SK-N-SH (cell line): ENCODE results near the gene ACP4. TPM values are rescaled to one million over a fixed set of nuclear protein-coding genes. Genes with fewer than 3 reads are reported as not detected.

ENCODE experiments used
- CTCF ChIA-PET: fragments of 300-600, 350-600 bp; formaldehyde crosslinking; extraction: SDS; loops from one replicate; lab custom pipeline; 2021; lab: Yijun Ruan, JAX
- POLR2A ChIA-PET: fragments of 350-600 bp; sonication (Branson Sonifier 250); formaldehyde crosslinking; extraction: SDS; loops from one replicate; lab custom pipeline; 2020; ENCODE audit warnings: antibody characterized with exemption, inconsistent platforms; lab: Yijun Ruan, JAX
- DNase-seq: peaks from one replicate; pipeline ENCODE4 v3.0.0; 2012
- H2AFZ ChIP-seq: fragments of 200-600 bp; sonication (generic); 2 replicates; pipeline ENCODE4 v1.8.1; 2016; ENCODE audit warnings: antibody characterized with exemption, mild to moderate bottlenecking, low read depth
- H3F3A ChIP-seq: fragments of 200-600 bp; sonication (generic); replicated peaks from 2 replicates; pipeline ENCODE3; 2016; ENCODE audit warnings: antibody characterized with exemption, mild to moderate bottlenecking; ENCODE audit not compliant: insufficient read depth
- H3K27ac ChIP-seq, 2 experiments: fragments of 200-500 bp in 1 of 2; fragments of 200-600 bp in 1 of 2; sonication (Bioruptor generic) in 1 of 2; sonication (generic), shearing (Covaris generic) in 1 of 2; 2 replicates each; pipeline versions ENCODE4 v1.5.1 to v1.6.1; 2014 to 2016; ENCODE audit warnings: low read depth in 2 of 2, inconsistent platforms in 1 of 2, low read length in 1 of 2, mild to moderate bottlenecking in 1 of 2, mixed read lengths in 1 of 2
- H3K27me3 ChIP-seq: fragments of 200-600 bp; sonication (generic), shearing (Covaris generic); 2 replicates; pipeline ENCODE4 v1.6.1; 2016; ENCODE audit warnings: mixed run types; ENCODE audit not compliant: insufficient read depth
- H3K36me3 ChIP-seq, 2 experiments: fragments of 200-500 bp in 1 of 2; fragments of 200-600 bp in 1 of 2; sonication (Bioruptor generic) in 1 of 2; sonication (generic) in 1 of 2; replicated peaks in 1 of 2; 2 replicates each; pipeline versions ENCODE3 to v1.5.1; 2014 to 2016; ENCODE audit warnings: low read length in 1 of 2, mild to moderate bottlenecking in 1 of 2; ENCODE audit not compliant: insufficient read depth in 2 of 2, control insufficient read depth in 1 of 2
- H3K4me1 ChIP-seq, 2 experiments: fragments of 200-500 bp in 1 of 2; fragments of 200-600 bp in 1 of 2; sonication (Bioruptor generic) in 1 of 2; sonication (generic), shearing (Covaris generic) in 1 of 2; 2 replicates each; pipeline versions ENCODE4 v1.5.1 to v1.6.1; 2014 to 2016; ENCODE audit warnings: low read depth in 1 of 2, low read length in 1 of 2, mixed run types in 1 of 2; ENCODE audit not compliant: insufficient read depth in 2 of 2, control insufficient read depth in 1 of 2
- H3K4me2 ChIP-seq: fragments of 200-600 bp; sonication (generic), shearing (Covaris generic); 2 replicates; pipeline ENCODE4 v1.6.1; 2017; ENCODE audit warnings: mixed run types
- H3K4me3 ChIP-seq, 2 experiments: fragments of 200-500 bp in 1 of 2; fragments of 200-600 bp in 1 of 2; sonication (Bioruptor generic) in 1 of 2; sonication (generic), shearing (Covaris generic) in 1 of 2; 2 replicates each; pipeline versions ENCODE4 v1.5.1 to v1.8.1; 2014 to 2016; ENCODE audit warnings: low read depth in 2 of 2, inconsistent platforms in 1 of 2, low read length in 1 of 2, mild to moderate bottlenecking in 1 of 2, mixed read lengths in 1 of 2, moderate library complexity in 1 of 2
- H3K79me2 ChIP-seq: fragments of 200-600 bp; sonication (generic); 2 replicates; pipeline ENCODE4 v1.8.1; 2017; ENCODE audit warnings: mild to moderate bottlenecking; ENCODE audit not compliant: insufficient read depth
- H3K9ac ChIP-seq: fragments of 200-600 bp; sonication (generic); 2 replicates; pipeline ENCODE4 v1.6.1; 2017; ENCODE audit warnings: mixed run types
- H3K9me2 ChIP-seq: fragments of 200-600 bp; sonication (generic); 2 replicates; pipeline ENCODE4 v1.6.1; 2017; ENCODE audit warnings: mixed run types
- H3K9me3 ChIP-seq: fragments of 200-600 bp; sonication (generic); 2 replicates; pipeline ENCODE4 v1.6.1; 2017; ENCODE audit warnings: mixed run types, mild to moderate bottlenecking, moderate library complexity
- H4K20me1 ChIP-seq: fragments of 200-600 bp; sonication (generic); 2 replicates; pipeline ENCODE4 v1.6.1; 2017; ENCODE audit warnings: mild to moderate bottlenecking, mixed run types; ENCODE audit not compliant: insufficient read depth
- CHD2 ChIP-seq: fragments of 150-350 bp; IDR thresholded peaks from 2 replicates; pipeline ENCODE4 v1.6.1; 2018; ENCODE audit warnings: low read length; ENCODE audit not compliant: partially characterized antibody
- CTCF ChIP-seq: fragments of 200-600 bp; sonication (generic); IDR thresholded peaks from 2 replicates; pipeline ENCODE4 v1.6.1; 2017; ENCODE audit warnings: antibody characterized with exemption, mild to moderate bottlenecking, moderate library complexity
- FOXJ3 ChIP-seq: sonication (generic); formaldehyde crosslinking; IDR thresholded peaks from 2 replicates; pipeline ENCODE4 v1.5.1; 2020; ENCODE audit warnings: mild to moderate bottlenecking, missing genetic modification reagents
- MEF2A ChIP-seq: IDR thresholded peaks from 2 replicates; pipeline ENCODE4 v1.4.0; 2012; ENCODE audit warnings: low read depth, borderline replicate concordance
- PBX3 ChIP-seq: IDR thresholded peaks from 2 replicates; pipeline ENCODE4; 2012
- POLR2AphosphoS5 ChIP-seq: IDR thresholded peaks from 2 replicates; pipeline ENCODE4 v1.6.1; 2012; ENCODE audit warnings: low read depth, low read length
- ZBTB33 ChIP-seq: IDR thresholded peaks from 2 replicates; pipeline ENCODE4 v1.4.0; 2012; ENCODE audit warnings: low read depth, borderline replicate concordance
- WGBS: methylation state at CpG from one replicate; pipeline ENCODE4 v1.1.6; 2017; ENCODE audit warnings: low lambda C conversion rate; 5-methylcytosine and 5-hydroxymethylcytosine counted together
- polyA plus RNA-seq, 3 experiments: library from polyadenylated mRNA; depleted of rRNA; stranded (reverse); fragments of >200 nt; gene quantifications; 2 replicates each; pipeline ENCODE4 v1.2.3, GENCODE V29; 2012

The ACP4 gene
- polyA plus RNA-seq, 1 of the 3 experiments (the other 2 are of a cell fraction): not detected

GRCh38 chr19:50794074-50794875, 4.1 kb downstream of the ACP4 start:
- Histone ChIP-seq H3K9me3 (no peaks in the 10 kb centered on the region), H3K36me3 (peaks cover 0 to 18% of the 10 kb centered on the region in 2 experiments), H3K4me2 (no peak overlapping the region), H3F3A (peaks cover 4% of the 10 kb centered on the region), H3K79me2 (no peaks in the 10 kb centered on the region), H3K4me1 (no peaks in the 10 kb centered on the region; a peak in 1 of 4 replicates), H3K9me2 (no peaks in the 10 kb centered on the region), H3K4me3 (no peak overlapping the region), H3K27ac (no peak overlapping the region), H2AFZ (no peak overlapping the region), H4K20me1 (peaks cover 38% of the 10 kb centered on the region), H3K27me3 (no peaks in the 10 kb centered on the region), H3K9ac (no peak overlapping the region)
- WGBS: 28% methylated on average over 15 of the region's 16 CpGs
- CTCF ChIA-PET: interaction anchor here (1.1 to 3.8 kb wide), 3 partner anchors 11 to 128 kb away, joined by 4 to 27 read pairs (median 5); no protein-coding TSS in a partner anchor
- TF ChIP-seq FOXJ3 (no peak), CHD2 (peak; percentile 4)
- DNase-seq: peak; percentile 70
- POLR2A ChIA-PET: interaction anchor here (0.6 to 2.2 kb wide), 4 partner anchors 10 to 127 kb away, joined by 3 to 8 read pairs (median 5); no protein-coding TSS in a partner anchor

GRCh38 chr19:50794876-50795663, 4.9 kb downstream of the ACP4 start:
- peaks cover 4% of the 10 kb centered on the region; the same call in 1 of the 2 replicates for H3K79me2 ChIP-seq
- 63% methylated on average over 14 of the region's 18 CpGs for WGBS
- H3K9ac ChIP-seq: no peak overlapping the region
- no peaks in the 10 kb centered on the region for H3K9me2 ChIP-seq
- H3K4me3 ChIP-seq: no peak overlapping the region
- no peaks in the 10 kb centered on the region for H3K27me3 ChIP-seq
- H3K4me1 ChIP-seq: no peaks in the 10 kb centered on the region; a peak in 1 of 4 replicates
- TF ChIP-seq CTCF (peak; percentile 23; the same call in 1 of the 2 replicates), POLR2AphosphoS5 (peak; percentile 3; the same call in 1 of the 2 replicates), PBX3 (no peak; the same call in 1 of the 2 replicates), MEF2A (no peak), CHD2 (peak; percentile 2), ZBTB33 (peak; percentile 9; the same call in 1 of the 2 replicates)
- H3K9me3 ChIP-seq: no peaks in the 10 kb centered on the region
- no peak overlapping the region for H3K27ac ChIP-seq
- ChIA-PET CTCF (interaction anchor here (0.8 to 3.8 kb wide), 4 partner anchors 12 to 127 kb away, joined by 3 to 27 read pairs (median 4); no protein-coding TSS in a partner anchor), POLR2A (interaction anchor here (0.6 to 1.5 kb wide), 3 partner anchors 9 to 122 kb away, joined by 3 to 8 read pairs (median 5); no protein-coding TSS in a partner anchor)
- peak; percentile 57 for DNase-seq
- H3F3A ChIP-seq: peaks cover 4% of the 10 kb centered on the region
- H3K36me3 ChIP-seq: peaks cover 0 to 26% of the 10 kb centered on the region in 2 experiments
- H3K4me2 ChIP-seq: no peak overlapping the region
- peaks cover 46% of the 10 kb centered on the region for H4K20me1 ChIP-seq
- H2AFZ ChIP-seq: no peak overlapping the region
